Astrocyte (in vitro differentiated cells and primary cell): ENCODE results near the gene PCYT2. TPM values are rescaled to one million over a fixed set of nuclear protein-coding genes. Genes with fewer than 3 reads are reported as not detected.

Experiments used
- DNase-seq: peaks from one replicate; pipeline ENCODE4 v3.0.0-alpha.2; 2010; ENCODE audit warnings: low read depth
- FAIRE-seq: peaks from 2 replicates; lab custom pipeline; 2011; peaks lifted over from hg19 to GRCh38; lab: Jason Lieb, UNC
- H2AFZ ChIP-seq: 2 replicates; pipeline ENCODE4 v1.6.0; 2012; ENCODE audit warnings: low read depth, low read length, inconsistent platforms
- H3K27ac ChIP-seq: 2 replicates; pipeline ENCODE4 v1.5.1; 2011; ENCODE audit warnings: low read depth, low read length, inconsistent platforms
- H3K27me3 ChIP-seq: 2 replicates; pipeline ENCODE4 v1.6.0; 2011; ENCODE audit warnings: low read length, inconsistent platforms; ENCODE audit not compliant: insufficient read depth
- H3K36me3 ChIP-seq: 2 replicates; pipeline ENCODE4 v1.5.1; 2011; ENCODE audit warnings: low read length, inconsistent platforms; ENCODE audit not compliant: insufficient read depth
- H3K4me1 ChIP-seq: 2 replicates; pipeline ENCODE4 v1.5.1; 2011; ENCODE audit warnings: low read length, inconsistent platforms; ENCODE audit not compliant: insufficient read depth
- H3K4me2 ChIP-seq: 2 replicates; pipeline ENCODE4 v1.6.0; 2012; ENCODE audit warnings: low read length, inconsistent platforms
- H3K4me3 ChIP-seq: 2 replicates; pipeline ENCODE4 v1.5.1; 2011; ENCODE audit warnings: low read depth, mild to moderate bottlenecking, low read length, inconsistent platforms; ENCODE audit not compliant: insufficient read depth
- H3K79me2 ChIP-seq: 2 replicates; pipeline ENCODE4 v1.6.0; 2012; ENCODE audit warnings: mild to moderate bottlenecking, low read length, inconsistent platforms; ENCODE audit not compliant: insufficient read depth
- H3K9ac ChIP-seq: 2 replicates; pipeline ENCODE4 v1.6.0; 2012; ENCODE audit warnings: mild to moderate bottlenecking, low read length, inconsistent platforms
- H3K9me3 ChIP-seq: 2 replicates; pipeline ENCODE4 v1.5.1; 2012; ENCODE audit warnings: low read depth, mild to moderate bottlenecking, low read length, inconsistent platforms; ENCODE audit not compliant: insufficient read depth
- H4K20me1 ChIP-seq: 2 replicates; pipeline ENCODE4 v1.6.0; 2012; ENCODE audit warnings: low read length, inconsistent platforms; ENCODE audit not compliant: insufficient read depth
- H3K27ac Mint-ChIP-seq: one replicate; pipeline ENCODE4 v1.8.0; 2021; ENCODE audit warnings: mild to moderate bottlenecking, mixed read lengths; ENCODE audit not compliant: unreplicated experiment
- H3K27me3 Mint-ChIP-seq: one replicate; pipeline ENCODE4 v1.8.0; 2021; ENCODE audit warnings: low read depth, mixed read lengths; ENCODE audit not compliant: unreplicated experiment
- H3K36me3 Mint-ChIP-seq: one replicate; pipeline ENCODE4 v1.8.0; 2021; ENCODE audit warnings: low read depth, mixed read lengths; ENCODE audit not compliant: unreplicated experiment
- H3K4me1 Mint-ChIP-seq: one replicate; pipeline ENCODE4 v1.8.0; 2021; ENCODE audit warnings: low read depth, mixed read lengths; ENCODE audit not compliant: unreplicated experiment
- H3K4me3 Mint-ChIP-seq: one replicate; pipeline ENCODE4 v1.8.0; 2021; ENCODE audit warnings: mild to moderate bottlenecking, moderate library complexity, mixed read lengths; ENCODE audit not compliant: unreplicated experiment
- H3K9me3 Mint-ChIP-seq: one replicate; pipeline ENCODE4 v1.8.0; 2021; ENCODE audit warnings: mild to moderate bottlenecking, mixed read lengths; ENCODE audit not compliant: unreplicated experiment
- CTCF ChIP-seq: IDR thresholded peaks from 2 replicates; pipeline ENCODE4 v1.5.1; 2011; ENCODE audit warnings: low read depth, mild to moderate bottlenecking, inconsistent platforms, low read length, moderate library complexity; ENCODE audit not compliant: insufficient read depth
- EZH2 ChIP-seq: IDR thresholded peaks from 2 replicates; pipeline ENCODE4 v1.6.1; 2012; ENCODE audit warnings: mild to moderate bottlenecking, low read length, inconsistent platforms; ENCODE audit not compliant: insufficient read depth
- total RNA-seq: library from RNA; stranded (reverse); gene quantifications from 2 replicates; pipeline ENCODE4 v1.2.1, GENCODE V29; 2021

Gene PCYT2
- total RNA-seq, 1 donor from 2014 or later = 31.6 TPM

GRCh38 chr17:81858967-81859905 lies 52.0 kb downstream of the PCYT2 start:
- H4K20me1 ChIP-seq = peaks cover 66% of the 10 kb centered on the region
- H3K27me3 ChIP-seq = no peaks in the 10 kb centered on the region
- H3K36me3 ChIP-seq = peaks cover 22% of the 10 kb centered on the region
- DNase-seq = no peak
- TF ChIP-seq CTCF (no peak), EZH2 (no peak)
- no peak overlapping the region for H2AFZ ChIP-seq
- Mint-ChIP-seq H3K9me3 (no peaks in the 10 kb centered on the region), H3K4me3 (peak overlapping the region; percentile 89), H3K4me1 (peaks cover 31% of the 10 kb centered on the region), H3K27ac (peak overlapping the region; percentile 71), H3K36me3 (peaks cover 14% of the 10 kb centered on the region), H3K27me3 (no peaks in the 10 kb centered on the region)
- peaks cover 92% of the 10 kb centered on the region for H3K79me2 ChIP-seq
- no peaks in the 10 kb centered on the region for H3K9me3 ChIP-seq
- H3K27ac ChIP-seq = peak overlapping the region; percentile 58
- no peak for FAIRE-seq
- peaks cover 30% of the 10 kb centered on the region for H3K4me1 ChIP-seq
- peak overlapping the region; percentile 94 for H3K4me2 ChIP-seq
- H3K4me3 ChIP-seq = peak overlapping the region; percentile 97
- peak overlapping the region; percentile 94 for H3K9ac ChIP-seq

- Histone ChIP-seq H3K9ac (peak overlapping the region; percentile 94), H4K20me1 (peaks cover 66% of the 10 kb centered on the region), H3K27ac (no peak overlapping the region), H3K9me3 (no peaks in the 10 kb centered on the region), H3K27me3 (no peaks in the 10 kb centered on the region), H3K4me2 (peak overlapping the region; percentile 94), H3K4me3 (peak overlapping the region; percentile 97), H3K36me3 (peaks cover 29% of the 10 kb centered on the region), H2AFZ (no peak overlapping the region), H3K79me2 (peaks cover 92% of the 10 kb centered on the region), H3K4me1 (peaks cover 29% of the 10 kb centered on the region)
- DNase-seq (no peak), FAIRE-seq (no peak)
- peak overlapping the region; percentile 89 for H3K4me3 Mint-ChIP-seq
- TF ChIP-seq EZH2 = no peak
- no peaks in the 10 kb centered on the region for H3K27me3 Mint-ChIP-seq
- H3K9me3 Mint-ChIP-seq = no peaks in the 10 kb centered on the region
- peak overlapping the region; percentile 12 for H3K27ac Mint-ChIP-seq
- peaks cover 27% of the 10 kb centered on the region for H3K4me1 Mint-ChIP-seq
- peaks cover 16% of the 10 kb centered on the region for H3K36me3 Mint-ChIP-seq
Observed at GRCh38 chr17:81858170-81858966, 52.8 kb downstream of the PCYT2 start.
